GM19397 (cell line): ENCODE data around the gene RHOB.

ENCODE experiments used
- ATAC-seq: cut with Tn5 transposase; IDR thresholded peaks from one replicate; pipeline ENCODE4 v1.9.1; 2021; ENCODE audit warnings: mild to moderate bottlenecking, moderate library complexity; ENCODE audit not compliant: unreplicated experiment

RHOB gene

DNA sequence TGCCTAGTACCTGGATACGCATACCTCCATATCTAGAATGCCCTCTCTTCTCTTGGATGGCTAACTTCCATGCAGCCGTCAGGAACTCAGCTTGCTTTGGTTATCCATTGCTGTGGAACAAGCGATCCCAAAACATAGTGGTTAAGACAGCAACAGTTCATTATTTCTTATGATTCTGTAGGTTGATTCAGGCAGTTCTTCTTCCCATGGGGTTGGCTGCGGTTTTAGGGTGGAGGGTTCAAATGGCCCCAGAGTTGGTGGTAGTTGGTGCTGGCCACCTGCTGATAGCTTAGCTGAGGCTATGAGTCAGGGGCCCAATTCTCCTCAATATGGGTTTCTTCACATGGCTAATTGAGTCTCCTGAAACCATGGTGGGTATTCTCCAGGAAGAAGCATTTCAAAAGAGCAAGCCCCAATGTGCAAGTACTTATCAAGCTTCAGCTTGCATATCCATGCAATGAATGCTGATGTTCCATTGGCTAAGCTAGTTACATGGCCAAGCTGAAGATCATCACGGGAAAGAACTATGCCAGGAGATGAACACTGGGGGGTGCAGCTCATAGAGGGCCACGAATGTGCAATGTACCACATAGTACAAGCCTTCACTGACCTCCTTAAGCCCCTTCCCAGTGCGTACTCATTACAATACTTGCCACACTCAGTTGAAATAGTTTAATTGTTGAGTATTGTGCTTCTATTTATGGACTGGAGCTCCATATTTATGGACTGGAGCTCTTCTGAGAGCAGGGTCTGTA, 10.0 kb upstream of the RHOB start:
- no peak for ATAC-seq

DNA sequence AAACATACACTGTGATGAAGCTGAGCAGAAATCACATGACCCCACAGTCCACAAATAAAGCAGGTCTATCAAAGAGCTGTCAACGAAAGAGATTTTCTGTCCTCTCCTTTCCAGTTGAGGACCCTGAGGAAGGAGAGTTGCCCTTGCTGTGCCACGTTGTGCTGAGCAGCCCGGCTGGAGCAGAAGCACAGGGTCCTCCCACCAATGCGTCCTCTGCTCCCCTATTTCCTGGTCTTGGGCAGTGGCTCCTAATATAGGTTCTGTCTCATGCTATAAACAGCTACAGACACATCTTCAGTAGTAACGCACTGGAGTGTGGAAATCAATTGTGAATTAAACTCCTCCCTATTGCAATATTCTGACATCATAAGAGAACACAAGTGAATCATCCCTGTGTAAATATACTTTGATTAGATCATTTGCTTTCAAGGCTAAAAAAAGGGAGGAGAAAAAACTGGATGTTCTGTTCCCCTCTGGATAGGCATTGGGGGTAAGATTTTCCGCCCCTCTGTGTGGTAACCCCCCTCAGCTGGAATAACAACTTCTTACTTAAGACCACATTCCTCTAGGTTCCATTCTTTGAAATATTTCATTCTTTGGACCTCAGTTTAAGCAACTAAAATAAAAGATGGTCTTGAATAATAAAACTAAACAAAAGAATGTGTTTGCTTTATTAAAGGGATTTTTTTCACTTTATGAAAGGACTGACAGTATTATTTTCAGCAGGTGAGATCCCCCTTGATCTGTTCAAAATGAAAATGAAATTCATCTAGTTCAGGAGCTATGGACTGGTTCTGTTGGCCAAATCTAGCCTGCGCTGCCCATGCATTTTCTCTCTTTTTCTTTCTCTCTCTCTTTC, 8.3 kb upstream of the RHOB start:
- no peak for ATAC-seq

DNA sequence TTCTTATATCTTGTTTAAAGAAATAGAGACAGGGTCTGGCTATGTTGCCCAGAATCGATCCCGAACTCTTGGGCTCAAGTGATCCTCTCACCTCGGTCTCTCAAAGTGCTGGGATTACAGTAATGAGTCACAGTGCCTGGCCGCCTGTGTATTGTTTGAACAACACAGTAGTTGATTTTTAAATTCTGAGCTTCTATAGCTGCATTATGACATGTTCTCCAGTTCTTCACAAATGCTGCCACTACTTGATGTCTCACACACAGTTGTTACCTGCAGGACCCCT, 7.7 kb upstream of the RHOB start:
- no peak for ATAC-seq

DNA sequence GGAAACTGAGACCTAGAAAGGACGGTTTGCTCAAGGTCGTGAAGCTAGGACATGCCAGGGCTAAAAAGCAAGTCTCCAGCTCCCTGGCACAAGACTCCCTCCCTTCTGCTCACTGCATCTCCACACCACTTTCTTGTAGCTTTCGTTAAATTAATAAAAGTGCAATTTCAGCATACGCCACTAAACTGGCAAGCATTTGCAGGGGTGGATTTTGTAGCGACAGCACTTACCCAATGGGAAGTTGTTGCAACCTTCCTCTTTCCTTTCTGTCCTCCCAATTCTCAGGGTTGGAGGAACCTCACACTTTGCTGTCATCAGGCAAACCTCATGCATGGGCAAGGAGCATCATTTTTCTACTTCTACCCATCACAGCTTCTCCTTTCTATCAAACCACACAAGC, 7.4 kb upstream of the RHOB start:
- ATAC-seq = no peak

DNA sequence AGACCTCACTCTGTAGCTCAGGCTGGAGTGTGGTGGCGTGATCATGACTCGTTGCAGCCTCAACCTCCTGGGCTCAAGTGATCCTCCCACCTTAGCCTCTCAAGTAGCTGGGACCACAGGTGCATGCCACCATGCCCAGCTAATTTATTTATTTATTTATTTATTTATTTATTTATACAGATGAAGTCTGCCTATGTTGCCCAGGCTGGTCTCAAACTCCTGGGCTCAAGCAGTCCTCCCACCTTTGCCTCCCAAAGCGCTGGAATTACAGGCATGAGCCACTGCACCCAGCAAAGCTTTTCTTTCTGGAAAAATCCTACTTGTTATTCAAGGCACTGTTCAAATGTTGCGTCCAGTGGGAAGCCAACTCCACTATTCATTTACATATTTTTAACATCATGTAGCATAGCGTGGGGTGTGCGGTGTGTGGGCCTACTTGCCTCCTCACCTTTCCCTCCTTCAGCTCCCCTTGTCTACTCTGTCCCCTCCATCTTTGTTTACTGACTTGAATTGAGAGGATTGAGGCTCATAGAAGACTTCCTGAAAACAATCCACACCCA, 6.8 kb upstream of the RHOB start:
- ATAC-seq = no peak

DNA sequence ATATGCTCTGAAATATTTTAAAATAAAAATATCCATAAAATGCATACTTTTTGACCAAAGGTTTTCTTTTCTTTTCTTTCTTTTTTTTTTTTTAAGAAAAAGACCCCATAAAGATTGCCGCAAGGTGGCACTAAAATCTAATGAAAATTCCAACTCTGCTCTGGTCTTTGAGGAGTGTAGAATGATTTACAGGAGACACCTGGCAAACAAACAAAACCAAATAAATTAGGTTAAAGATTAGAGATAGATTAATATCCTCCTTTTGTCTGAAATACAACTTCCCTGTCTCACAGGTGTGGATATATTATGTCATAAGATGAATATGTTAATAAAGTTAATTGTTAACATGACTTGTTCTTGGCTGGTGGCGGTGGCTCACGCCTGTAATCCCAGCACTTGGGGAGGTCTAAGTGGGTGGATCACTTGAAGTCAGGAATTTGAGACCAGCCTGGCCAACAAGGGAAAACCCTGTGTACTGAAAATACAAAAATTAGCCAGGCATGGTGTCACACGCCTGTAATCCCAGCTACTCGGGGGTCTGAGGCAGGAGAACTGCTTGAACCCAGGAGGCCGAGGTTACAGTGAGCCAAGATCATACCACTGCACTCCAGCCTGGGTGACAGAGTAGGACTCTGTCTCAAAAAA, 3.5 kb upstream of the RHOB start:
- no peak for ATAC-seq

DNA sequence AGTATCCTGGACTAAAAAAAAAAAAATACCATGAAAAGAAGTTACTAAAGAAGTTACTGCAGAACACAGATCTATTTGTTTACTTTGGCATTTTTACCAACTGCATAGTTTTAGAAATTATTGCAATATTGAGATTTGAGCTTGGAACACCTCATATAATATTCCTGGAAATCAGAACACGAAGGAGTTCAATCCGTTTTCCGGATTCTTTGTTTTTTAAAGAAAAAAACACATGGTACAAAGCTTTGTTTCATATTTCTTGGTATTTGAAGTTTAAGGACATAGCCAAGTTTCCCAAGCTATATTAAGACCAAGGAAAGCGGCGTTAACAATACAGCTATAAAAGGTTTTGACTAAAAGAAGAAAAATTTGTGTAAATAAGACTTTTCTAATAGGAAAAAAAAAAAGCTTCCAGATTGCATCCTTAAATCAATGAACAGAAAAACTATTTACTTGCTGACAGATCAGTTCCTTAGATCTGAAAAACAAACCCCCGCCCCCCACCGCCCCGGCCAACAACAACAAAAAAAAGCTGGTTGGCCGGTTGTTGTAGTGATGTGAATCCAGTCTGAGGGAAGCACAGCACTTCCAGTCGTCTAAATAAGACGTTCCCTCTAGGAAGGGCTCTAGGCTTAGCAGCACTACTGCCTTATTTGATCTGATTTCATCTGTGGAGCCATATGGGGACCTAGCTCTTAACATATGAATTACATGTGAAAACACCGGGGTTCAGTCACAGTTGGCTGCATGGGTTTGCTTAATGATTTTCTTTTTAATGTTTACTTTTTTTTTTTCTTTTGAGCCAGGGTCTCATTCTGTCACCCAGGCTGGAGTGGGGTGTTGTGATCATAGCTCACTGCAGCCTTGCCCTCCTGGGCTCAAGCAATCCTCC, 2.5 kb upstream of the RHOB start:
- no peak for ATAC-seq

DNA sequence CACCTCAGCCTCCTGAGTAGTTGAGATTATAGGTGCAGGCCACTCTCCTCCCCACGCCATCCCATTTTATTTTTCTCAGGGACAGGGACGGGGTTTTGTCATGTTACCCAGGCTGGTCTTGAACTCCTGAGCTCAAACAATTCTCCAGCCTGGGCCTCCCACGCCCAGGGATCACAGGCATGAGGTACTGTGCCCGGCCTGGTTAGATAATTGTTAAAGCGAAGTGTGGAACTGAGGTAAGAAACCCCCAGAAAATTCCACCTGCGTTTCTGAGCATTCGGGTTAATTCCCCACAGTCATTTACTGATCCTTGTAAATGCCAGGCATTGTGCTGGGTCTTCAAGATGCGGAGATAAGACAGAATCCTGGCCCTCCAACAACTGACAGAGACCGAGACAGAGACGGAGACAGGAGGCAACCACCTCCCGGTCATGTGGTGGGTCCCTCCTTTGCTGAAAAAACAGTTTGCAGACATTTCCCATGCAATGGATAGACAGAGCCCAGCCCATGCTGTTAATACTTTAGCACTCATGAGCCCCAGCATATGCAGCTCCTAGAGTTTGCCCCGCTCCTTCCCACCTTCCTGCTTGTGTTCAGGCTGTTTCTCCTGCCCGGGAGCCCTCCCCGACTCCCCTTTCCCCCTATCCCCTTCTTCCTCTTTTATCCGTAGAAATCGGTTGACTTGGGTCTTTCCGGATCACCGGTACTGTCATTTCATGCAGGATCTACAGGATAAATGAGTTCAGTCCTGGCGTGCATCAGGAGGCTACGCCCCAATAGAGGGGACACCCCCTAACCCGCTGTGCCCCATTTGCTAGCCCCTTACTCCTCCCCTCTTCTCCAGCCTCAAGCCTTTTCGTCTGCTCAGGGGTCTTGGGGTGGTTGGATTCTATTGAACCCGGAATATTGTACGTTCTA, 1.6 kb upstream of the RHOB start:
- no peak for ATAC-seq

DNA sequence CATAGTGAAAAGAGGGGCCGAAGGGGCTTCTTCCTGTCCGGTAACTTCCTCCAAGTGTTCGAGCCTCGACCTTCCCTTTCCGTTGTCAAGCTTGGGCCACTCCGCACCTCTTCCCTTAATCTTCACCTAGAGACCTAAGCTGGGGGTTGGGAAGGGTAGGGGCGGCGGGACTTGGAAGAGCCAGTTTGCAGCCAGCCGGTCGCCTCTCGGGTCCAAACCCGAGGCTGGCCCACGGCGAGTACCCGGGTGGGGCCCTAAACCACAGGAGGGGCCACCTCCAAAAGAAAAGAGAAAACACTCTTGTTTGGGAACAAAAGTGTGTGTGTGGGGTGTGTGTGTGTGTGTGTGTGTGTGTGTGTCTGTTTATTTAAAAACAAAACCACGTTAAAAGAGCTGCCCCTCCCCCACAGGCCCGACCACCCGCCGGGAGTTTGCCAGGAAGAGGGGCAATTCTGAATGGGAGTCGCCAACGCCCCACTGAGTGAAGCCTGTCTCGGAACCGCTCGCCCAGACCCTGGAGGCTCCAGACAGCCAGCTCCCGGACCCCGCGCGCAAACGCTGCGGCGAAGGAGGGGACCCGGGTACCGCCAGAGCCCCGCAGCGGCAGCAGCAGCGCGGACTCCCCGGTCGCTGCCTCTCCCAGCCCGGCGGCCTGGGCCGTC, 488 bp upstream of the RHOB start:
- no peak for ATAC-seq

DNA sequence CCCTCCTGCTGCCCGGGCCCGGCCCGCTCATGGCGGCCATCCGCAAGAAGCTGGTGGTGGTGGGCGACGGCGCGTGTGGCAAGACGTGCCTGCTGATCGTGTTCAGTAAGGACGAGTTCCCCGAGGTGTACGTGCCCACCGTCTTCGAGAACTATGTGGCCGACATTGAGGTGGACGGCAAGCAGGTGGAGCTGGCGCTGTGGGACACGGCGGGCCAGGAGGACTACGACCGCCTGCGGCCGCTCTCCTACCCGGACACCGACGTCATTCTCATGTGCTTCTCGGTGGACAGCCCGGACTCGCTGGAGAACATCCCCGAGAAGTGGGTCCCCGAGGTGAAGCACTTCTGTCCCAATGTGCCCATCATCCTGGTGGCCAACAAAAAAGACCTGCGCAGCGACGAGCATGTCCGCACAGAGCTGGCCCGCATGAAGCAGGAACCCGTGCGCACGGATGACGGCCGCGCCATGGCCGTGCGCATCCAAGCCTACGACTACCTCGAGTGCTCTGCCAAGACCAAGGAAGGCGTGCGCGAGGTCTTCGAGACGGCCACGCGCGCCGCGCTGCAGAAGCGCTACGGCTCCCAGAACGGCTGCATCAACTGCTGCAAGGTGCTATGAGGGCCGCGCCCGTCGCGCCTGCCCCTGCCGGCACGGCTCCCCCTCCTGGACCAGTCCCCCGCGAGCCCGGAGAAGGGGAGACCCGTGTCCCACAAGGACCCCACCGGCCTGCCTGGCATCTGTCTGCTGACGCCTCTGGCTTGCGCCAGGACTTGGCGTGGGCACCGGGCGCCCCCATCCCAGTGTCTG, 767 bp downstream of the RHOB start:
- no peak for ATAC-seq

DNA sequence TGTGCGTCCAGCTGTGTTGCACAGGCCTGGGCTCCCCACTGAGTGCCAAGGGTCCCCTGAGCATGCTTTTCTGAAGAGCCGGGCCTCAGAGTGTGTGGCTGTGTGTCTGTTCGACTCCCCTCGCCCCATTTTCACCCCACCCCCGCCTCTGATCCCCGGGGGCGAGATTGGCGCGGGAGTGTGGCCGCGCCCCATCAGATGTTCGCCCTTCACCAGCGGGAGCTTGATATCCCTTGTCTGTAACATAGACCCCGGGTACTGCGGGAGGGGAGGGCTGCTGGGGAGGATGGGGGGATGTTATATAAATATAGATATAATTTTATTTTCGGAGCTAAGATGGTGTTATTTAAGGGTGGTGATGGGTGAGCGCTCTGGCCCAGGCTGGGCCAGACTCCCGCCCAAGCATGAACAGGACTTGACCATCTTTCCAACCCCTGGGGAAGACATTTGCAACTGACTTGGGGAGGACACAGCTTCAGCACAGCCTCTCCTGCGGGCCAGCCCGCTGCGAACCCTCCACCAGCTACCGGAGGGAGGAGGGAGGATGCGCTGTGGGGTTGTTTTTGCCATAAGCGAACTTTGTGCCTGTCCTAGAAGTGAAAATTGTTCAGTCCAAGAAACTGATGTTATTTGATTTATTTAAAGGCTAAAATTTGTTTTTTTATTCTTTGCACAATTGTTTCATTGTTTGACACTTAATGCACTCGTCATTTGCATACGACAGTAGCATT, 1.5 kb downstream of the RHOB start:
- ATAC-seq = no peak

DNA sequence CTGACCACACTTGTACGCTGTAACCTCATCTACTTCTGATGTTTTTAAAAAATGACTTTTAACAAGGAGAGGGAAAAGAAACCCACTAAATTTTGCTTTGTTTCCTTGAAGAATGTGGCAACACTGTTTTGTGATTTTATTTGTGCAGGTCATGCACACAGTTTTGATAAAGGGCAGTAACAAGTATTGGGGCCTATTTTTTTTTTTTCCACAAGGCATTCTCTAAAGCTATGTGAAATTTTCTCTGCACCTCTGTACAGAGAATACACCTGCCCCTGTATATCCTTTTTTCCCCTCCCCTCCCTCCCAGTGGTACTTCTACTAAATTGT, 2.1 kb downstream of the RHOB start:
- no peak for ATAC-seq

DNA sequence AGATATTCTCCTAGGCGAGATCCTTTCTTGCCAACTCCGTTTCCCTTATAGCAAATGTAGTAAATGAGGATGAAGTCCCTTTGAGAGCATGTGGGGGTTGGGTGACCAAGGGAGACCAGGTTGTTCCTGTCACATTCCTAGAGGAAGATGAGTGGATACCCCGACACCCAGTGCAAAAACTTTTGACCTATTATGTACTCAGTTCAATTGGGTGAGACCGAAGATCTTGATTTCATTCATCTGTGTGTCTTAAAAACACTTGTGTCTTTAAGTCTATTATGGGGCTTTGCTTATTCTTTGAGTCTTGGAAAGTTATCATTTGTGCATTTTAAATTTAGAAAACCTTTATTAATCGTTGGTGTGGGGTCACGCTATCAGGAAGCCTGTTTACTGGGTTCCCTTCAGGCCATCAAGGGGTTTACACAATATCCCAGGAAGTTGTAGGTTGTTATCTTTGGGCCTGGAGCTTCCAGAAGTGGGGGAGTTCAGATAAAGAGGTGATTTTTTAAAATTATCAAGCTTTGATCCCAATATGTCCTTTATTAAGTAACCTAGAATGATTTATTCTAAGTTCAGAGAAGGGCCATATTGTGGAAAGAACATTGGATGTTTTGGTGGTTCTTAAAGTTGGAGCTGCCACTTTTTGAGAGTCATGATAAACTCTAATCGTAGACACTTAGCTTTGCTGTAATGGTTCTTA, 2.8 kb downstream of the RHOB start:
- ATAC-seq = no peak

DNA sequence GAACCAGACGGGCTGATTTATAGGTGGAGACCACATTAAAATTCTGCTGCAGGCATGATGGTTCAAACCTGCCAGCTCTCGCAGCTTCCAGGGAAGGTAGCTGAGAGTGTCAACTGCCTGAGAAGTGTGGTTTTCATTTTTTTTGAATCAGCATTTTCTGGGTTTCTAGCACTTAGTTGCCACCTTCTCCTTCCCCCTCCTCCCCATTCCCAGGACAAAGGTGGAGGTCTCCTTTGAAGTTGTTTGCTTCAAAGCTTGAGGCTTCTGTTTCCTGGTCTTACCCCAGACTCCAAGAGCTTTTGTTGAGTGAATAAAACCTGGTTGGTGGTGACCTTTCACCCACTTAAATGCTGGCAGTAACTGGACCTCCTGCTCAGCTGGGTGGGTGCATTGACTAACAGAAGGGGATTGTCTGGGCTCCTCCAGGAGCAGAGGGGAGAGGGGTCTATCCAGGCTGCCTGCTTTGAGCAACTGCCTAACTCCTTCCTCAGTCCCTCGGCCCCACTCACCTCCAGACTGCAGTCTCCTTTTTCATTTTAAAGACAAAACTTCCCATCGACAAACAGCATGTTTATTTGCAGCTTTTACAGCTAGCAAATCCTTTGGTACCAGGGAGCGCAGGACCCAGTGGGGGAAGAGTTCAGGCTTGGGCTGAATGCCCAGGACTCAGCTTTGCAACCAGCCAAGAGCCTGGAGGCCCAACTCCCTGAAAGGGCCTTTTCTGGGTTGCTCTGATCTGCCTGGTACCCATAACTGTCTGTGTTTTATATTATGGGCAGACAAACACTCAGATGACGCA, 3.5 kb downstream of the RHOB start:
- ATAC-seq = no peak

DNA sequence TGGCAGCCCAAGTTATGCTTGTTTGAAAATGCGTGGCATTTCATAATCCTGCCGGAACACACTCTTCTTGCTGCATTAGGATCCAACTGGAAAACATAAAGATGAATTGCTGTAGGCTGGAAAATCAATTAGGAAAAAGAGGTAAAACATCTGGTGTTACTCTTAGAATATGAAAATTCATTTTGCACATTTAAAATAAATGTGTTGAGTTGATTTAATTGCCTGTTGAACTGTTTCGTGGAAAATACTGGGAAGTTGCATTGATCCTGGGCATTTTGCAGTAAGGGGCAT, 4.1 kb downstream of the RHOB start:
- ATAC-seq = no peak

DNA sequence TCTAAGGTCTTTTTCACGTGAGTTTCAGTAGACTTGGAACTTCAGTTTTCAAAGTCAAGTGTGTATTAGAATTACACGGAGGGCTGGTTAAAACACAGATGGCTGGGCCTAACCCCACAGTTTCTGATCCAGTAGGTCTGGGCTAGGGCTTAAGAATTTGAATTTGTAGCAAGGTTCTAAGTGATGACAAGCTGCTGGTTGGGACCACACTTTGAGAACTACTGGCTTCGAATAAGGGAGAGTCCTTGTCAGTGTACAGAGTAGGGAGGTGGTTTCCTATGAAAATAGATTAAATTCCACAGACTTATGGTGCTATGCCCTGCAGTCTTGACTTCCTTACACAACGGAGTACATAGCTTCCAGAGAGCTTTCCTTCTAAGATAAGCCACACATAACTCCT, 4.5 kb downstream of the RHOB start:
- ATAC-seq = no peak
